Lower lobe of right lung (tissue), 2 donors: Measurements from ENCODE around the gene RHOBTB3. TPM values are rescaled to one million over a fixed set of nuclear protein-coding genes. Genes with fewer than 3 reads are reported as not detected.

Experiments
- ATAC-seq, 2 donors: fragments of 200-7000 bp; cut with Tn5 transposase; one replicate each; pipeline ENCODE4 v1.9.1; 2020 to 2022; ENCODE audit warnings: mild to moderate bottlenecking in 2 of 2, moderate library complexity in 2 of 2
- DNase-seq: peaks from one replicate; pipeline ENCODE4 v3.0.0-alpha.2; 2020
- H3K27ac ChIP-seq: fragments of 200-600 bp; one replicate; pipeline ENCODE4 v1.8.0; 2022
- H3K27me3 ChIP-seq: fragments of 200-600 bp; one replicate; pipeline ENCODE4 v1.8.0; 2022; ENCODE audit warnings: low read depth
- H3K36me3 ChIP-seq: fragments of 200-600 bp; one replicate; pipeline ENCODE4 v1.8.0; 2022; ENCODE audit warnings: mild to moderate bottlenecking
- H3K4me1 ChIP-seq: fragments of 200-600 bp; one replicate; pipeline ENCODE4 v1.8.0; 2022
- H3K4me3 ChIP-seq: fragments of 200-600 bp; one replicate; pipeline ENCODE4 v1.8.0; 2022; ENCODE audit warnings: mild to moderate bottlenecking
- H3K9me3 ChIP-seq: fragments of 200-600 bp; one replicate; pipeline ENCODE4 v1.8.0; 2022
- CTCF ChIP-seq: fragments of 200-600 bp; IDR thresholded peaks from one replicate; pipeline ENCODE4 v1.8.0; 2022; ENCODE audit warnings: antibody characterized with exemption, mild to moderate bottlenecking
- intact Hi-C: fragments of 100-400 bp; cut with DNase I; formaldehyde crosslinking; loops from one replicate; pipeline ENCODE4 v1.11.0; 2022
- total RNA-seq: library from RNA; stranded (reverse); fragmentation: NEBNext Ultra II Directional; extraction: Animal tissue kit (Norgen Biotek cat#: 25700); gene quantifications from one replicate; pipeline ENCODE4 v1.2.1, GENCODE V29; 2021
- donor health status: DM: no; HTN: yes; CAD: no; lungs with severe emphysema.

RHOBTB3 gene
- total RNA-seq, 1 donor from 2014 or later: 51.7 TPM

- Histone ChIP-seq H3K27ac (peak overlapping the region; percentile 61), H3K36me3 (no peaks in the 10 kb centered on the region), H3K4me3 (no peak overlapping the region), H3K27me3 (no peaks in the 10 kb centered on the region), H3K4me1 (peaks cover 48% of the 10 kb centered on the region), H3K9me3 (no peaks in the 10 kb centered on the region)
- intact Hi-C loops: loop anchor here (10.0 kb wide), 1 partner anchor 196 kb away; the partner anchor contains the start of gene RFESD
- ATAC-seq (no peak), DNase-seq (no peak)
- no peak for TF ChIP-seq CTCF
Observed at GRCh38 chr5:95840956-95841705, 110.0 kb downstream of the RHOBTB3 start.

GRCh38 chr5:95841914-95842812, 111.0 kb downstream of the RHOBTB3 start:
- no peaks in the 10 kb centered on the region for H3K9me3 ChIP-seq
- H3K27me3 ChIP-seq: no peaks in the 10 kb centered on the region
- peak overlapping the region; percentile 61 for H3K27ac ChIP-seq
- no peaks in the 10 kb centered on the region for H3K36me3 ChIP-seq
- ATAC-seq (peak; percentile 62 to 65), DNase-seq (no peak)
- no peak overlapping the region for H3K4me3 ChIP-seq
- H3K4me1 ChIP-seq: peaks cover 38% of the 10 kb centered on the region
- intact Hi-C loops: loop anchor here (10.0 kb wide), 1 partner anchor 197 kb away; the partner anchor contains the start of gene RFESD
- no peak for TF ChIP-seq CTCF

- peak; percentile 16 for TF ChIP-seq CTCF
- Histone ChIP-seq H3K4me1 (peaks cover 38% of the 10 kb centered on the region), H3K36me3 (no peaks in the 10 kb centered on the region), H3K27me3 (no peaks in the 10 kb centered on the region), H3K4me3 (no peak overlapping the region), H3K27ac (peak overlapping the region; percentile 61), H3K9me3 (no peaks in the 10 kb centered on the region)
- DNase-seq (peak; percentile 90), ATAC-seq (peak; percentile 94)
- intact Hi-C loops: loop anchor here (10.0 kb wide), 1 partner anchor 198 kb away; the partner anchor contains the start of gene RFESD
Observed at GRCh38 chr5:95842854-95843544, 111.9 kb downstream of the RHOBTB3 start.

- H3K36me3 ChIP-seq: no peaks in the 10 kb centered on the region
- no peak overlapping the region for H3K4me3 ChIP-seq
- intact Hi-C loops: loop anchor here (10.0 kb wide), 1 partner anchor 199 kb away; the partner anchor contains the start of gene RFESD
- ATAC-seq (peak; percentile 34 to 64), DNase-seq (peak; percentile 62)
- no peaks in the 10 kb centered on the region for H3K9me3 ChIP-seq
- H3K4me1 ChIP-seq: peaks cover 38% of the 10 kb centered on the region
- peak overlapping the region; percentile 61 for H3K27ac ChIP-seq
- no peaks in the 10 kb centered on the region for H3K27me3 ChIP-seq
- TF ChIP-seq CTCF: no peak
Observed at GRCh38 chr5:95843733-95844223, 112.6 kb downstream of the RHOBTB3 start.

GRCh38 chr5:95845391-95845790, 114.3 kb downstream of the RHOBTB3 start:
- Histone ChIP-seq H3K9me3 (no peaks in the 10 kb centered on the region), H3K27ac (no peak overlapping the region), H3K4me1 (peaks cover 43% of the 10 kb centered on the region), H3K27me3 (no peaks in the 10 kb centered on the region), H3K4me3 (no peak overlapping the region), H3K36me3 (no peaks in the 10 kb centered on the region)
- ATAC-seq: no peak
- DNase-seq: no peak
- no peak for TF ChIP-seq CTCF
- intact Hi-C loops: loop anchor here (5.0 to 10.0 kb wide), 2 partner anchors 63 to 201 kb away; partner anchors contain the start of gene RFESD
